Ectodermal cell (in vitro differentiated cells): ENCODE measurements around the gene NELFE.
"Not testable (repeated sequence)": the region's sequence is repeated elsewhere in the genome, so short reads cannot be mapped to it uniquely, and the experiment has no call there.

Experiments
- H3K27ac ChIP-seq: 2 replicates; pipeline ENCODE4 v1.7.0; 2013; ENCODE audit warnings: mild to moderate bottlenecking, low read depth, low read length; ENCODE audit not compliant: insufficient read depth, poor library complexity, severe bottlenecking
- H3K27me3 ChIP-seq: 2 replicates; pipeline ENCODE4 v1.7.0; 2013; ENCODE audit warnings: mild to moderate bottlenecking, low read length; ENCODE audit not compliant: insufficient read depth, control insufficient read depth, poor library complexity, severe bottlenecking
- H3K36me3 ChIP-seq: one replicate; pipeline ENCODE4 v1.7.0; 2013; ENCODE audit warnings: low read length; ENCODE audit not compliant: control insufficient read depth, insufficient read depth
- H3K4me1 ChIP-seq: one replicate; pipeline ENCODE4 v1.7.0; 2013; ENCODE audit warnings: low read length; ENCODE audit not compliant: control insufficient read depth, insufficient read depth
- H3K4me3 ChIP-seq: 2 replicates; pipeline ENCODE4 v1.7.0; 2013; ENCODE audit warnings: low read depth, low read length, control low read depth; ENCODE audit not compliant: insufficient read depth
- H3K9me3 ChIP-seq: 2 replicates; pipeline ENCODE4 v1.7.0; 2013; ENCODE audit warnings: mild to moderate bottlenecking, low read length, moderate library complexity; ENCODE audit not compliant: control insufficient read depth
- WGBS, 2 experiments: methylation state at CpG; one replicate each; pipeline ENCODE4 v1.1.7; 2013; ENCODE audit warnings: missing lambda C conversion rate in 2 of 2; 5-methylcytosine and 5-hydroxymethylcytosine counted together

The NELFE gene

DNA sequence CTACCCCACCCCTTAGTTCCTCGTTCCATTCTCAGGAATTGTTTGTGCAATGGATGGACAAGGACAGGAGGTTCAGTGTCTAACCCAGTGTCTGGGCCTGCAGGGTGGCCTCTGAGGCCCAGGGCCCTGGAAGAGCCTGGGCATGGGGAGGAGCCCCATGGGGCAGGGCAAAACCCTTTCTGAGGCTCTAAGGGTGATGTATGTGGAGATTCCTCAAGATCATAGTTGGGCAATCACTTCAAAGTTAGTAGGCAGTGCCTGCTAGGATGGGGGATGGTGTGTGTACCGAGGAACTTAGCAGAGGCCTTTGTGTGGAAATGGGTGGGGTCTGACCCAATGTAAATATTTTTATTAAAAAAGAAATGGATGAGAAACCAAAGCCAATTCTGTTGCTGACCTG is 38.0 kb downstream of the NELFE start:
- H3K27ac ChIP-seq = no peak overlapping the region
- no peaks in the 10 kb centered on the region for H3K36me3 ChIP-seq
- no peaks in the 10 kb centered on the region for H3K4me1 ChIP-seq
- H3K9me3 ChIP-seq = no peaks in the 10 kb centered on the region
- H3K27me3 ChIP-seq = peaks cover 1% of the 10 kb centered on the region
- no peak overlapping the region for H3K4me3 ChIP-seq
- 84 to 96% methylated on average over 2 of the region's 2 CpGs for WGBS, 2 experiments

DNA sequence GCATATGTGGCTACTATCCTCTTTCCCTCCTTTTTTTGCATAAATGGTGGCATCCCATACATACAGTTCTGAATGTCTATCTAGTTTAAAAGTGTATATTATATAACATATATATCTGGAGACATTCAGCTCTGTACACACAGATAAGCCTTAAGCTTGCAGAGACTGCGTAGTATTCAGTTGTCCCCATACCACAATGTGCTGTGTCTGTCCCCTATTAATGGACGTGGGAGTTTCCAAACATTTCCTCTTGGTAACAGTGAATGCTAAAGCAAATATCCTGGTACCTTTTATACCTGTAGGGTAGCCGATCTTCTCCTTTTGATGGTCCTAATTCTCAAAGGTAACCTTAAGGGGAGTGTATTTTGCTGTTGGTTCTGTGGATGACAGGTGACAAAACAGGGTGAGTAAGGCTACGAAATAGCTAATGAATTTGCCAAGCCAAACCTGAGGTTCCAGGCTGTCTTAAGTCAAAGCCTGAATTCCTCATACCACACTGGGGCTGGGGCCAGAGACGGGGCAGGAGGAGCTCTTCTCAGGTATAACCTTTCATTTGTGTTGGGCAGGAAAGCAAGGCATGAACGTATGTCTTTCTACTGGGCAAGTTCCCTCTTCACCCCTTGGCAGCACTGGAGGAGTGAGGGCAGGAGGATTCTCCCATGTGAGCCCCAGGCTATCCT is 39.0 kb downstream of the NELFE start:
- no peaks in the 10 kb centered on the region for H3K36me3 ChIP-seq

DNA sequence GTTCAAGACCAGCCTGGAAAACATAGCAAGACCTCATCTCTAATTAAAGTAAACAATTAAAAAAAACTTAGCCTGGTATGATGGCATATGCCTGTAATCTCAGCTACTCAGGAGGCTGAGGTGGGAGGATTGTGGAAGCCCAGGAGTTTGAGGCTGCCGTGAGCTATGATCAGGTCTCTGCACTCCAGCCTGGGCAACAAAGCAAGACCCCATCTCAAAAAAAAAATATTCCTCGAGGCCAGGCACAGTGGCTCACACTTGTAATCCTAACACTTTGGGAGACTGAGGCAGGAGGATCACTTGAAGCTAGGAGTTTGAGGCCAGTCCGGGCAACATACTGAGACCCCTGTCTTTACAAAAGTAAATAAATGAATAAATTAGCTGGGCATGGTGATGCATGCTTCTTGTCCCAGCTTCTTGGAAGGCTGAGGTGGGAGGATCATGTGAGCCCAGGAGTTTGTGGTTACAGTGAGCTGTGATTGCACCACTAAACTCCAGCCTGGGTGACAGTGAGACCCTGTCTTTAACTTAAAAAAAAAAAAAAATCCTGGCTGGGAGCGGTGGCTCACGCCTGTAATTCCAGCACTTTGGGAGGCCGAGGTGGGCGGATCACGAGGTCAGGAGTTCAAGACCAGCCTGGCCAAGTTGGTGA is 40.6 kb downstream of the NELFE start:
- WGBS, 2 experiments = 89 to 90% methylated on average over 8 of the region's 8 CpGs
- no peak overlapping the region for H3K27ac ChIP-seq
- H3K9me3 ChIP-seq = no peaks in the 10 kb centered on the region
- no peaks in the 10 kb centered on the region for H3K36me3 ChIP-seq
- H3K27me3 ChIP-seq = no peaks in the 10 kb centered on the region
- no peaks in the 10 kb centered on the region for H3K4me1 ChIP-seq
- no peak overlapping the region for H3K4me3 ChIP-seq

More for the DNA sequence above, 39.0 kb downstream of the NELFE start:
- Histone ChIP-seq H3K9me3 (no peaks in the 10 kb centered on the region), H3K27me3 (no peaks in the 10 kb centered on the region), H3K4me3 (no peak overlapping the region), H3K27ac (no peak overlapping the region), H3K4me1 (no peaks in the 10 kb centered on the region)
- 89% methylated on average over 6 of the region's 6 CpGs for WGBS, 2 experiments

DNA sequence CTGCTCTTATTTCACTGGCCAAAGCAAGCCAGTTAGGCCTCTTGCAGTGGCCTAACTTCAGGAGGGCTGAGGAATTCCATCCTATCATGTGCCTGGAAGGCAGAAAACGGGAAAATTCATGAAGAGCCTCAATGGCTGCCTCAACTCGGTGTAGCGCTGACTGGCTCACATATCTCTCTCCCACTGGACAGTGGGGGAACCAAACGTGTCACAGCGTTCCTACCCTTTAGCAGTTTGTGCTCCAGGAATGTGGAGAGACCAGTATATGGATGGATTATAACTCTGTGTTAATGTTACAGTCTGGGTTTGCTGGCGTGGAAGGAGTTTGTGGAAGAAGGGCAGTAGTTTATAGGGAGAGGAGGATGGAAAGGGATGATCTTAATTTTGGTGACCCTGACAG is 43.0 kb downstream of the NELFE start:
- no peaks in the 10 kb centered on the region for H3K4me1 ChIP-seq
- H3K36me3 ChIP-seq = no peaks in the 10 kb centered on the region
- no peaks in the 10 kb centered on the region for H3K27me3 ChIP-seq
- no peak overlapping the region for H3K27ac ChIP-seq
- 90% methylated on average over 6 of the region's 6 CpGs for WGBS, 2 experiments
- no peak overlapping the region for H3K4me3 ChIP-seq
- H3K9me3 ChIP-seq = no peaks in the 10 kb centered on the region

DNA sequence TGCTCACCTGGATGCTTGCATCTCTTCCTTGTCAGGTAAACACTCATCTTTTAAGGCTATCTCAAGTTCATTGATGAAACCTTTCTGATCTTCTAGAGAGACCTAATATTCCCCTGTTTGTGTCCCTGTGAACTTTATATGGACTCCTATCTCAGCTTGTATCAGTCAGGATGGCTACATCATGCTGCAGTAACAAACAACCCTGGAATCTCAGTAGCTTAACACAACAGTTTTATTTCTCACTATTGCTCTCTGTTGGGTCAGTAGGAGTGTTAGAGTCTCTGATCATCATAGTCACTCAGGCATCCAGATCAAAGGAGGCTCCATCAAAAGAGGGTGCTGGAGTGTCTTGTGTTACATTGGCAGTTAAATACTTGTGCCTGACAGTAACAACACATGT is 43.4 kb downstream of the NELFE start:
- Histone ChIP-seq H3K27me3 (no peaks in the 10 kb centered on the region), H3K4me3 (no peak overlapping the region), H3K4me1 (no peaks in the 10 kb centered on the region), H3K27ac (no peak overlapping the region), H3K36me3 (no peaks in the 10 kb centered on the region), H3K9me3 (no peaks in the 10 kb centered on the region)

DNA sequence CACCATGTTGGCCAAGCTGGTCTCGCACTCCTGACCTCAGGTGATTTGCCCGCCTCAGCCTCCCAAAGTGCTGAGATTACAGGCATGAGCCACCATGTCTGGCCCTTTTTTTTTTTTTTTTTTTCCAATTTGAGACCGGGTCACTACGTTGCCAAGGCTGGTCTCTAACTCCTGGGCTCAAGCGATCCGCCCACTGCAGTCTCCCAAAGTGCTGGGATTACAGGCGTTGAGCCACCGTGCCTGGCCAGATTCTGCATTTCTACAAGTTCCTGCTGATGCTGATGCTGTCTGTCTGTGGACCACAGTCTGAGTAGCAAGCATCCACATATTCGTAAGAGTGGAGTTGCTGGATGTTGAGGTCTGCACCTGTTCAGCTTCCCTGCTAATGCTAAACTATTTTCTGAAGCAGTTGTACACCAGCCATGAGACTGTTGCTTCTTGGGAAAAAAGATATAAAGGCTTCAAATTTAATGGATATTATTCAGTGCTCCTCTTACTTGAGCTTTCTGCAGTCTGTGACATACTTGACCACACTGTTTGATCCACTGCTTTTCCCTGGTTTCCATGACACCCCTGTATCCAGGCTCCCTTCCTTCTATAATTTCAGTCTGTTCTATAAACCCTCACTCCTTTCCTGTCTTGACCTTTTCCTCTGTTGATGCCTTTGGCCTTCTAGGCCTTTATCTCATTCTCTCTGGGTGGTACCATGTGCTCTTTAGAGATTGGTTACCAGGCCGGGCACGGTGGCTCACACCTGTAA is 46.8 kb downstream of the NELFE start:
- Histone ChIP-seq H3K36me3 (no peaks in the 10 kb centered on the region), H3K4me1 (no peaks in the 10 kb centered on the region), H3K27ac (no peak overlapping the region), H3K4me3 (no peak overlapping the region), H3K9me3 (no peaks in the 10 kb centered on the region), H3K27me3 (no peaks in the 10 kb centered on the region)
- WGBS, 2 experiments = 69 to 73% methylated on average over 11 of the region's 11 CpGs

DNA sequence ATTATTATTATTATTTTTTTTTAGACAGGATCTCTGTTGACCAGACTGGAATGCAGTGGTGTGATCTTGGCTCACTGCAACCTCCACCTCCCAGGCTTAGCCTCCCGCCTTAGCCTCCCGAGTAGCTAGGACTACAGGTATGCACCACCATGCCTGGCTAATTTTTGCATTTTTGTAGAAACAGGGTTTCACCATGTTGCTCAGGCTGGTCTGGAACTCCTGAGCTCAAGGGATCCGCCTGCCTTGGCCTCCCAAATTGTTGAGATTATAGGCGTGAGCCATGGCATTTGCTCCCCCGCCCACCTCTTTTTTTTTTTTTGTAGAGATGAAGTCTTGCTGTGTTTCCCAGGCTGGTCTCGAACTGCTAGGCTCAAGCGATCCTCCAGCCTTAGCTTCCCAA is 49.5 kb downstream of the NELFE start:
- not testable (repeated sequence) for H3K27me3 ChIP-seq, H3K9me3 ChIP-seq, H3K36me3 ChIP-seq, H3K27ac ChIP-seq, H3K4me3 ChIP-seq, H3K4me1 ChIP-seq
- 78 to 87% methylated on average over 7 of the region's 7 CpGs for WGBS, 2 experiments

DNA sequence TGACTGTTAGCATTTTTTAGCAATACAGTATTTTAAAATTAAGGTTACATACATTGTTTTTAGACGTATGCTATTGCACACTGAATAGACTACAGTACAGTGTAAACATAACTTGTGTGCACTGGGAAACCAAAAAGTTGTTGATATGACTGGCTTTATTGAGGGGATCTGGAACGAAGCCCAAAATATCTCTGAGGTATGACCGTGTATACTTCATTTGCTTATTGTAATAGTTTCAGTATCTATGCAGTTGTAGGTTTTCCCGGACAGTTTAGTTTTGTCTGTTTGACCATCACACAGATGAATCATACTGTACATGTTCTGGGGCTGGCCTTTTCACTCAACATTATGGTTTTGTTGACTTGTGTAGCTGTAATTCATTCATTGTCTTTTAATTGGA is 50.0 kb downstream of the NELFE start:
- Histone ChIP-seq H3K27me3 (no peaks in the 10 kb centered on the region), H3K27ac (no peak overlapping the region)
- 92 to 93% methylated on average over 4 of the region's 4 CpGs for WGBS, 2 experiments

DNA sequence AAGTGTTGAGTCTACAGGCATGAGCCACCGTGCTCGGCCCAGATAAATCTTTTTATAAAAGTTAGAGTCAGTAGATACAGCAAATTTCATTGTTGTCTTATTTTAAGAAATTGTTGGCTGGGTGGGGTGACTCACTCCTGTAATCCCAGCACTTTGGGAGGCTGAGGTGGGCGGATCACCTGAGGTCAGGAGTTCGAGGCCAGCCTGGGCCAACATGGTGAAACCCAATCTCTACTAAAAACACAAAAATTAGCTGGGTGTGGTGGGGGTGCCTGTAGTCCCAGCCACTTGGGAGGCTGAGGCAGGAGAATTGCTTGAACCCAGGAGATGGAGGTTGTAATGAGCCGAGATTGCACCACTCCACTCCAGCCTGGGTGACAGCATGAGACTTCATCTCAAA is 50.5 kb downstream of the NELFE start:
- H3K27me3 ChIP-seq, H3K4me1 ChIP-seq, H3K36me3 ChIP-seq, H3K9me3 ChIP-seq, H3K27ac ChIP-seq, H3K4me3 ChIP-seq: not testable (repeated sequence)
- 95 to 97% methylated on average over 4 to 5 of the region's 5 CpGs for WGBS, 2 experiments

More for the DNA sequence above, 50.0 kb downstream of the NELFE start:
- no peaks in the 10 kb centered on the region for H3K4me1 ChIP-seq
- H3K4me3 ChIP-seq = no peak overlapping the region
- no peaks in the 10 kb centered on the region for H3K36me3 ChIP-seq
- H3K9me3 ChIP-seq = no peaks in the 10 kb centered on the region

DNA sequence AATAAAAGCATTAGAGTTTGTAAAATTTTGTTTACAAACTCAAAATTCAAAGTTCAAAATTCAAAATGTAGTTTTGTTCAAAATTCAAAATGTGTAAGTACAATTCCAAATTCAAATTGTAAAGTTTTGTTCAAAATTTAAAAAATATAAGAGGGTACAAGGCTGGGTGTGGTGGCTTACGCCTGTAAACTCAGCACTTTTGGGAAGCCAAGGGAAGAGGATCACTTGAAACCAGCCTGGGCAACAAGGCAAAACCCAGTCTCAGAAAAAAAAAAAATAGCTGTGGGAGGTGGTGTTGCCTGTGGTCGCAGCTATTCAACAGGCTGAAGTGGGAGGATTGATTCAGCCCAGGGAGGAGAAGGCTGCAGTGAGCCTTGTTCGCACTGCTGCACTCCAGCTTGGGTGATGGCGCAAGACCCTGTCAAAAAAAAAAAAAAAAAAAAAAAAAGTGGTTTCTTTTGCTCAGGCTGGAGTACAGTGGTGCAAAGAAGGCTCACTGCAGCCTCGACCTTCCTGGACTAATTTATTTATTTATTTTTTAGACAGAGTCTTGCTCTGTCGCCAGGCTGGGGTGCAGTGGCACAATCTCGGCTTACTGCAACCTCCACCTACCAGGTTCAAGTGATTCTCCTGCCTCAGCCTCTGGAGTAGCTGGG is 51.5 kb downstream of the NELFE start:
- 79 to 82% methylated on average over 7 of the region's 7 CpGs for WGBS, 2 experiments
- Histone ChIP-seq H3K4me1 (no peaks in the 10 kb centered on the region), H3K9me3 (no peaks in the 10 kb centered on the region), H3K4me3 (no peak overlapping the region), H3K27me3 (no peaks in the 10 kb centered on the region), H3K36me3 (no peaks in the 10 kb centered on the region), H3K27ac (no peak overlapping the region)
